Measurements from ENCODE around the gene RAB24. TPM values are rescaled to one million over a fixed set of nuclear protein-coding genes. Genes with fewer than 3 reads are reported as not detected.

RAB24 gene
- total and polyA plus RNA-seq, 2 experiments from 2014 or later, result 27.1 to 27.7 TPM

- TF ChIP-seq, protein P1, sequence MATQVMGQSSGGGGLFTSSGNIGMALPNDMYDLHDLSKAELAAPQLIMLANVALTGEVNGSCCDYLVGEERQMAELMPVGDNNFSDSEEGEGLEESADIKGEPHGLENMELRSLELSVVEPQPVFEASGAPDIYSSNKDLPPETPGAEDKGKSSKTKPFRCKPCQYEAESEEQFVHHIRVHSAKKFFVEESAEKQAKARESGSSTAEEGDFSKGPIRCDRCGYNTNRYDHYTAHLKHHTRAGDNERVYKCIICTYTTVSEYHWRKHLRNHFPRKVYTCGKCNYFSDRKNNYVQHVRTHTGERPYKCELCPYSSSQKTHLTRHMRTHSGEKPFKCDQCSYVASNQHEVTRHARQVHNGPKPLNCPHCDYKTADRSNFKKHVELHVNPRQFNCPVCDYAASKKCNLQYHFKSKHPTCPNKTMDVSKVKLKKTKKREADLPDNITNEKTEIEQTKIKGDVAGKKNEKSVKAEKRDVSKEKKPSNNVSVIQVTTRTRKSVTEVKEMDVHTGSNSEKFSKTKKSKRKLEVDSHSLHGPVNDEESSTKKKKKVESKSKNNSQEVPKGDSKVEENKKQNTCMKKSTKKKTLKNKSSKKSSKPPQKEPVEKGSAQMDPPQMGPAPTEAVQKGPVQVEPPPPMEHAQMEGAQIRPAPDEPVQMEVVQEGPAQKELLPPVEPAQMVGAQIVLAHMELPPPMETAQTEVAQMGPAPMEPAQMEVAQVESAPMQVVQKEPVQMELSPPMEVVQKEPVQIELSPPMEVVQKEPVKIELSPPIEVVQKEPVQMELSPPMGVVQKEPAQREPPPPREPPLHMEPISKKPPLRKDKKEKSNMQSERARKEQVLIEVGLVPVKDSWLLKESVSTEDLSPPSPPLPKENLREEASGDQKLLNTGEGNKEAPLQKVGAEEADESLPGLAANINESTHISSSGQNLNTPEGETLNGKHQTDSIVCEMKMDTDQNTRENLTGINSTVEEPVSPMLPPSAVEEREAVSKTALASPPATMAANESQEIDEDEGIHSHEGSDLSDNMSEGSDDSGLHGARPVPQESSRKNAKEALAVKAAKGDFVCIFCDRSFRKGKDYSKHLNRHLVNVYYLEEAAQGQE (IDR thresholded peaks at IDR 0.05; ENCODE audit: unreplicated experiment), result no peak
- TF ChIP-seq ETS1 (IDR thresholded peaks at IDR 0.05) (no peak), ZNF331 (CRISPR knock-in tag; IDR thresholded peaks at IDR 0.05; ENCODE audit: low read depth) (no peak)
Measured at GRCh38 chr5:177320879-177321278, 17.4 kb upstream of the RAB24 start (continued).

- Histone ChIP-seq H3K79me2 (replicated peaks; ENCODE audit: insufficient read depth) (no peaks in the 10 kb centered on the region), H3K27me3 (ENCODE audit: insufficient read depth) (no peaks in the 10 kb centered on the region), H3F3A (replicated peaks; ENCODE audit: low read depth) (peaks cover 4% of the 10 kb centered on the region; the same call in 1 of the 2 replicates), H3K4me1 (ENCODE audit: insufficient read depth) (peaks cover under 1% of the 10 kb centered on the region; the same call in 1 of the 2 replicates), H3K36me3 (ENCODE audit: insufficient read depth) (no peaks in the 10 kb centered on the region; the same call in 1 of the 2 replicates), H3K27ac (ENCODE audit: low read depth) (no peak overlapping the region), H3K4me2 (no peak overlapping the region), H3K9me2 (ENCODE audit: insufficient read depth) (no peaks in the 10 kb centered on the region), H2AFZ (no peak overlapping the region), H4K20me1 (replicated peaks; ENCODE audit: insufficient read depth) (no peaks in the 10 kb centered on the region), H3K4me3 (no peak overlapping the region)
- Mint-ChIP-seq H3K27ac (no peak overlapping the region), H3K4me1 (peaks cover 5% of the 10 kb centered on the region), H3K4me3 (no peak overlapping the region), H3K36me3 (ENCODE audit: low read depth) (peaks cover 4% of the 10 kb centered on the region), H3K27me3 (ENCODE audit: insufficient read depth, low read depth, poor library complexity) (peaks cover 15% of the 10 kb centered on the region), H3K9me3 (no peaks in the 10 kb centered on the region; the same call in 1 of the 3 replicates)
- DNase-seq (ENCODE audit: low spot score) (no peak), ATAC-seq (no peak)
- TF ChIP-seq EZH2 (IDR thresholded peaks at IDR 0.05; ENCODE audit: low read depth, unreplicated experiment) (no peak), CTCF (conservative IDR thresholded peaks at IDR 0.05; ENCODE audit: low read depth in 2 of 2) (no peak), NANOG (IDR thresholded peaks at IDR 0.05; ENCODE audit: borderline replicate concordance) (no peak), JUNB (IDR thresholded peaks at IDR 0.05; ENCODE audit: unreplicated experiment) (no peak), EZH2phosphoT487 (IDR thresholded peaks at IDR 0.05; ENCODE audit: unreplicated experiment) (no peak), CREB1 (CRISPR knock-in tag; IDR thresholded peaks at IDR 0.05; ENCODE audit: low read depth) (no peak)
- TF ChIP-seq, protein P1 (IDR thresholded peaks at IDR 0.05; ENCODE audit: unreplicated experiment), result no peak
Measured at GRCh38 chr5:177319913-177320588, 16.5 kb upstream of the RAB24 start.

Measured in GM23338 (cell line).